Omental fat pad (tissue), 4 donors: ENCODE results near the gene AFM. TPM values are rescaled to one million over a fixed set of nuclear protein-coding genes. Genes with fewer than 3 reads are reported as not detected.

Source experiments
- ATAC-seq: fragments of 150-250 bp; one replicate; pipeline ENCODE4 v1.9.1; 2016; ENCODE audit warnings: mild to moderate bottlenecking, moderate library complexity; ENCODE audit not compliant: low FRiP score
- DNase-seq: peaks from one replicate; pipeline ENCODE4 v3.0.0-alpha.2; 2019; ENCODE audit warnings: low spot score
- total RNA-seq, 4 donors: library from RNA; depleted of rRNA; stranded (reverse); fragments of >200 nt; gene quantifications; one replicate each; pipeline ENCODE4 v1.1.0, GENCODE V29; 2016
- TF ChIP-seq, protein P1 (sequence below), 3 donors: fragments of 450-650 bp; IDR thresholded peaks; one replicate each; pipeline ENCODE4 v1.5.1; 2016 to 2017; ENCODE audit warnings: antibody characterized with exemption in 3 of 3, mild to moderate bottlenecking in 3 of 3, moderate library complexity in 2 of 3

Gene AFM
- total RNA-seq, 4 donors from 2014 or later = not detected

DNA sequence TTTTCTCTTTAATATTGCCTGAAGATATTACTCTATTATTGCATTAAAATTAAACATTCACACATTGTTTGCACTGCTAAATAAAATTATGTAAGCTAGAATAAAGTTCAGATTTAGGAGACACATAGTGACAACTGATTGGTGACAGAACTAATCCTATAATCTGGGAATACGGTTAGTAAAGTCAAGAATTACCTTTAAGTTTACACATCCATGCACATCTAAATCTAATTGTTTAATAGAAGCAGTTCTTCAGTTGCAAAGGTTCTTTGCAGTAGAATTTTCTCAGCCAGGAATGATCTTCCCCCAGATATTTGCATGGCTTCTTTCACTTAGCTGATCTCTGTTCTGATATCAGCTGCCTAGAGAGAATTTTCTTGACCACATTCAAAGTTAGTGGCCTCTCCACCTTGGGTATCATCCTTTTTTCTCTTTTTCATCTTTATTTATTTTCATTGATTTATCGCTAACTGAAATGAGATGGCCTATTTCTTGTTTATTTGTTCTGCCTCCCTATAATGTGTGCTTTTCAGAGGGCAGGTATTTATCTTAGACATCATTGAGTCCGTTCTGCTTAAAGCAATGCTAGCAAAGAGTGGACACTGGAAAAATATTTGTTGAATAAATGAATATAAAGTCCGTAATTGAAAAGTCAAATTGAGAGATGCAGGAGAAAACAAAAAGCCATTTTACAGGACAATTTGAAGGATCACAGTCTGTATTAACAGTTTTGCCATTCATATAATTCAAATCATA is 32.9 kb upstream of the AFM start:
- no peak for ATAC-seq
- no peak for DNase-seq
- TF ChIP-seq, protein P1, sequence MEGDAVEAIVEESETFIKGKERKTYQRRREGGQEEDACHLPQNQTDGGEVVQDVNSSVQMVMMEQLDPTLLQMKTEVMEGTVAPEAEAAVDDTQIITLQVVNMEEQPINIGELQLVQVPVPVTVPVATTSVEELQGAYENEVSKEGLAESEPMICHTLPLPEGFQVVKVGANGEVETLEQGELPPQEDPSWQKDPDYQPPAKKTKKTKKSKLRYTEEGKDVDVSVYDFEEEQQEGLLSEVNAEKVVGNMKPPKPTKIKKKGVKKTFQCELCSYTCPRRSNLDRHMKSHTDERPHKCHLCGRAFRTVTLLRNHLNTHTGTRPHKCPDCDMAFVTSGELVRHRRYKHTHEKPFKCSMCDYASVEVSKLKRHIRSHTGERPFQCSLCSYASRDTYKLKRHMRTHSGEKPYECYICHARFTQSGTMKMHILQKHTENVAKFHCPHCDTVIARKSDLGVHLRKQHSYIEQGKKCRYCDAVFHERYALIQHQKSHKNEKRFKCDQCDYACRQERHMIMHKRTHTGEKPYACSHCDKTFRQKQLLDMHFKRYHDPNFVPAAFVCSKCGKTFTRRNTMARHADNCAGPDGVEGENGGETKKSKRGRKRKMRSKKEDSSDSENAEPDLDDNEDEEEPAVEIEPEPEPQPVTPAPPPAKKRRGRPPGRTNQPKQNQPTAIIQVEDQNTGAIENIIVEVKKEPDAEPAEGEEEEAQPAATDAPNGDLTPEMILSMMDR (IDR thresholded peaks at IDR 0.05) = no peak

DNA sequence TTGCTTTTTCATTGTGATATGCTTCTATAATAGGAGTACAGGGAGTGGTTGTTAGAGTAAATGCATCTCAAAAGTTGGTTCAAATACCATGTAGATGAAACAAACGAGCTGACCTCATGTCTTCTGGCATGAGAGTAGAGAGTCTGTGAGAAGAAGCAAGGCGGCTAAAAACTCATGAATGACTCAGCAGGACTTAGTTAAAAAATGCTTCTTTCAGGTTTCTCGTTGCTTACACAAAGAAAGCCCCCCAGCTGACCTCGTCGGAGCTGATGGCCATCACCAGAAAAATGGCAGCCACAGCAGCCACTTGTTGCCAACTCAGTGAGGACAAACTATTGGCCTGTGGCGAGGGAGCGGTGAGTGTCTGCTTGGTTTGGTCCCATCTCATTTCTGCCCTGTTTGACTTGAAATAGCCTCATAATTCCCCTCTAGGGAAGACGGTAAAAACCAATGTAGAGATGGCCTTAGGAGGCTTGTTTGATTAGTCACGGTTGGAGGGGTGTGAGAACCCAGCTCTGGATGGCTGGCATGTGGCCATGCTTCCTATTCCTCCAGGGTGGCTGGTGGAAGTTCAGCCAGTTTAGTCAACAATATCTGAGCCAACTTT is 31.0 kb upstream of the AFM start:
- DNase-seq (no peak), ATAC-seq (peak; percentile 85)
- TF ChIP-seq, protein P1 (IDR thresholded peaks at IDR 0.05) = no peak

DNA sequence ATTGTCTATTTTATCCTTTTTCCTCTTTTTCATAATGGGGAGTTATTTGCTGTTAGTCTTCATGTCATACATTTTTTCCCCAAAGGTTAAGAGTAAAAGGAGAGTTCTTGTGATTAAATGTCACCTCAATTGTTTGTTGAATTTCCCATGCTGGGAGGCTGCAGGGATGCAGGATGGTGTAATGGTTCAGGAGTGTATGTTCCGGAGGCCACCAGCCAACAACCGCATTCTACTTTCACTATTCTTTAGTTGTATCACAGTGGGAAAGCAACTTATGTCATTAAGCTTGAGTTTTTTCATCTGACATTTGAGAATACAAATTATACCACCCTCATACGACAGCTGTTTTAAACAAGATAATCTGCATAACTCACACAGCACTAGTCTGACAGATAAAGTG is 30.1 kb upstream of the AFM start:
- DNase-seq (no peak), ATAC-seq (no peak)
- TF ChIP-seq, protein P1 (IDR thresholded peaks at IDR 0.05) = no peak

DNA sequence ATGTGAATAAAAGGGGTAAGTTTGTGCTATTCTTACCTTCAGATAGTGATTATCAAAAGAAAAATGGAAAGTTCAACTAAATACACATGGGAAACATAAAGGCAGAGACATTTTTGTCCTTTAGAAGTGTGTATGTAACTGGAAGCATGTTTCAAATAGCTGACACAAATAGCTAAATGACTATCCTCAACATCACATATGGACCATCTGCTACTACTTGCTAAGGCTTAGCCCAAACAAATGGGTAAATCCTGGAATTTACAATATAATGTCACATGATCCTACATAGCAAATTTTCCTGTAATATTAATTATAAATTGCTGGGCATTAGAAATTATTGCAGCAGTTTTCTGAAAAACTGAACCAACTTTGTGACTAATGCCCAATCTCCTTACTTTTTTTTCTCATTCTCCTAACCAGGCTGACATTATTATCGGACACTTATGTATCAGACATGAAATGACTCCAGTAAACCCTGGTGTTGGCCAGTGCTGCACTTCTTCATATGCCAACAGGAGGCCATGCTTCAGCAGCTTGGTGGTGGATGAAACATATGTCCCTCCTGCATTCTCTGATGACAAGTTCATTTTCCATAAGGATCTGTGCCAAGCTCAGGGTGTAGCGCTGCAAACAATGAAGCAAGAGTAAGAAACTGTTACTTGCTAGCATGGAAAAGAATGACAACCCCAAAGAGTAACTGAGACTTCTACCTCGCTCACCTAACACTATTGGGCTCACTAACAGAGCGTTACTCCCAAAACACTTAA is 29.4 kb upstream of the AFM start:
- TF ChIP-seq, protein P1 (IDR thresholded peaks at IDR 0.05) = no peak
- ATAC-seq = no peak

DNA sequence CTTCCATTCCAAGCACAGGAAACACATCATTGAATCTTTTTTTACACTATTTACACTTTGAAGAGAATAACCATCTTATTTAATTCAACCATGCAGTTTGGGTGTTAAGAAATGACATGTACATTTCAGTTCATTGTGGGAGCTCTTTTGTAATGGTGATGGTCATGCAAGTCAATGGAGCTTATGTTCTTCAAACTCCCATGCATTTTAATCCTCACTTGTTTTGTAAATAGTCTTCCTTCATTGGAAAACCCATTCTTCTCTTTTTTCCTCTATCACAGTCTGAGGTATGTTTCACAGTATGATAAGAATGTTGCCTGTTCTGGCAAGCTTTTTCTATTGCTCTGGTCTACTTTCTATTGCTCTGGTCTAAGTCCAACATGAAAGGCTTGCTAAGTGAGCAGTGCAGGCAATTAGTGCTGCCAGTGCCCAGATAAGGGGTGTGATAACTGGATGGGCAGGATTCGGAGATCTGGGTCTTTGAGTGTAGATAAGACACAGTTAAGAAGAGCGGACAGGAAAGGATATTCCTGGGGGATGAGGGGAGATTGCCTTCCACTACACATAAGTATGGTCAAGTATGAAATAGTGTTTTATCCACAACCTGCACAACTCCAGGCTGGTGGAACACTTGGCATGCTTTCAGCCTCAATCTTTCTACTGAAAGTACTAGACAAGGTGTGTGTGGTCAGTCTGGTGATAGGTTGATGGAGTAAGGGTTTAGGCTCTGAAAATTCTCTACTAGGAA is 28.4 kb upstream of the AFM start:
- no peak for ATAC-seq
- no peak for DNase-seq
- TF ChIP-seq, protein P1 (IDR thresholded peaks at IDR 0.05) = no peak

More for the DNA sequence above, 29.4 kb upstream of the AFM start:
- no peak for DNase-seq

DNA sequence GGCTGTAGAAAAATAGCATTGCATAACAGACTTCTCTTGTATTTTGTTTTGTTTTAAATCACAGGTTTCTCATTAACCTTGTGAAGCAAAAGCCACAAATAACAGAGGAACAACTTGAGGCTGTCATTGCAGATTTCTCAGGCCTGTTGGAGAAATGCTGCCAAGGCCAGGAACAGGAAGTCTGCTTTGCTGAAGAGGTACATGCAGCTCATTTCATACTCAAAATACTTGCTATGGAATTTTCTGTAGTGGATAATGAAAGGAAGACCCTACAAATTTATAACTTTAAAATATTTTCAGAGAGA is 27.9 kb upstream of the AFM start:
- DNase-seq = no peak
- no peak for ATAC-seq
- TF ChIP-seq, protein P1 (IDR thresholded peaks at IDR 0.05) = no peak
